Superior temporal gyrus (tissue), 1 donor: ENCODE measurements around the gene PDCD5.
A peak's percentile ranks its signal among the peaks of the same experiment; 100 is the strongest.
"Not testable (repeated sequence)": the region's sequence is repeated elsewhere in the genome, so short reads cannot be mapped to it uniquely, and the experiment has no call there.

ENCODE experiments used
- DNase-seq: peaks from one replicate; pipeline ENCODE4 v3.0.0-alpha.2; 2016; ENCODE audit errors: extremely low spot score

The PDCD5 gene

DNA sequence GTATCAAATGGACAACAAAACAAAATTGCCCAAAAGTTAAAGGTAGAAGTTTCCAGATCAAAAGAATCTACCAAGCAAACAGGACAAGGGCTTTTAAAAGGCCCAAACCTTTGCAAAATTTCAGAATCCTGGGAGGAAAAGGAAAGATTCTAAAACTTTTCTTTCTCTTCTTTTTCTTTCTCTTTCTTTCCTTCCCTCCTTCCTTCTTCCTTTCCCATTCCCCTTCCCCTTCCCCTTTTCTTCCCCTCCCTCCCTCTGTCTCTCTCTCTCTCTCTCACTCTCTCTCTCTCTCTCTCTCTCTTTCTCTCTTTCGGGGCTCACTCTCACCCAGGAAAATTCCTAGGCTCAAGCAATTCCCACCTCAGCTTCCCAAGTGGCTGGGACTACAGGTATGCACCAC is 4.2 kb upstream of the PDCD5 start:
- DNase-seq = no peak

DNA sequence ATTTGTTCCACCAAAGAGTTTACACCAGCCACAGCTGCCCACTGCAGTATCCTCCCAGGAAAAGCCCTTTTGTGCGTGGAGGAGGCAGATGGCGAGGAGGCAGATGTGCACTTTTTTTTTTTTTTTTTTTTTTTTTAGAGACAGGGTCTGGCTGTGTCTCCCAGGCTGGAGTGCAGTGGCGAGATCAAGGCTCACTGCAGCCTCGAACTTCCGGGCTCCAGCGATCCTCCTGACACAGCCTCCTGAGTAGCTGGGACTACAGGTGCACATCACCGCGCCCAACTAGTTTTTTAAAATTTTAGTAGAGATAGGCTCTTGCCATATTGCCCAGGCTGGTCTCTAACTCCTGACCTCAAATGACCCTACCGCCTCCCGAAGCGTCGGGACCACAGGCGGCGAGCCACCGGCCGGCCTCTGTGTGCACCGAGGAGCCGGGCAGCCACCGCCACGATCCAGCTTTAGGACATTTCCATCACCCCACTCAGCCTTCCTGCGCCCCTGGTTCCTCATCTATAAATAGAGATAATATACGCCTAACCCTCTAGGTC is 563 bp upstream of the PDCD5 start:
- DNase-seq = no peak

- no peak for DNase-seq
Observed at GRCh38 chr19:32581705-32582179, 752 bp downstream of the PDCD5 start.

DNA sequence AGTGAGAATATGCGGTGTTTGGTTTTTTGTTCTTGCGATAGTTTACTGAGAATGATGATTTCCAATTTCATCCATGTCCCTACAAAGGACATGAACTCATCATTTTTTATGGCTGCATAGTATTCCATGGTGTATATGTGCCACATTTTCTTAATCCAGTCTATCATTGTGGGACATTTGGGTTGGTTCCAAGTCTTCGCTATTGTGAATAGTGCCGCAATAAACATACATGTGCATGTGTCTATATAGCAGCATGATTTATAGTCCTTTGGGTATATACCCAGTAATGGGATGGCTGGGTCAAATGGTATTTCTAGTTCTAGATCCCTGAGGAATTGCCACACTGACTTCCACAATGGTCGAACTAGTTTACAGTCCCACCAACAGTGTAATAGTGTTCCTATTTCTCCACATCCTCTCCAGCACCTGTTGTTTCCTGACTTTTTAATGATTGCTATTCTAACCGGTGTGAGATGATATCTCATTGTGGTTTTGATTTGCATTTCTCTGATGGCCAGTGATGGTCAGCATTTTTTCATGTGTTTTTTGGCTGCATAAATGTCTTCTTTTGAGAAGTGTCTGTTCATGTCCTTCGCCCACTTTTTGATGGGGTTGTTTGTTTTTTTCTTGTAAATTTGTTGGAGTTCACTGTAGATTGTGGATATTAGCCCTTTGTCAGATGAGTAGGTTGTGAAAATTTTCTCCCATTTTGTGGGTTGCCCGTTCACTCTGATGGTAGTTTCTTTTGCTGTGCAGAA is 6.9 kb downstream of the PDCD5 start:
- not testable (repeated sequence) for DNase-seq

- DNase-seq = no peak
Observed at GRCh38 chr19:32594021-32594420, 13.0 kb downstream of the PDCD5 start.

DNA sequence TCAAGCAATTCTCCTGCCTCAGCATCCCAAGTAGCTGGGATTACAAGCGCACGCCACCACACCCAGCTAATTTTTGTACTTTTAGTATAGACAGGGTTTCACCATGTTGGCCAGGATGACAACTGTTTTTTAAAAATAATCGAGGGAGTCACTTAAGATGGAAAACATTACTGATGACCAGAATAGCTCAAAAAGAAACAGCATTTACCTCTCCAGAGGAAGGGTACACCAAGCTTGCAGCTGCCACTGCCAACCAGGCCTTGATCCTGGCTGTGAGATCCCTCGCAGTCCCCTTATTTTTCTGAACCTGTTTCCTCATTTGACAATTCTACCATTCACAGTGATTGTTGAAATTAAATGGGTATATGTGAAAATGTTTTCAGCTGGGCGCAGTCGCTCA is 14.5 kb downstream of the PDCD5 start:
- no peak for DNase-seq

- DNase-seq = no peak
Observed at GRCh38 chr19:32598022-32598421, 17.0 kb downstream of the PDCD5 start.

DNA sequence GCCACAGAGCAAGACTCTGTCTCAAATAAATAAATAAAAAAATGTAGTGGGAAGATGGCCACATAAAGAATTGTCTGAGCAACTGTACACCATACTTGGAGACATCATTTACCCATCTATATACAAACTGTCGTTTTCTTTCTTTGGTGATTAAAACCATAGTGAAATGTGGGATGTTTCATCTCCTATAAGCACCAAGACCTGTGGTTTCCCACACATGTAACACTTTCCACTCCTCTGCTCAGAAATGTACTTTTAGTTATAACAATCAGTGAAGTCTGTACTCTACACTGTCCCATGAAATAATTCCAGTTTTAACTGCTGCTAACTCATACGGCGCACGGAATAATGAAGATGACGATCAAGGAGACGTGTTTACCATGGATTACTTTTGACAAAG is 18.3 kb downstream of the PDCD5 start:
- DNase-seq = no peak

DNA sequence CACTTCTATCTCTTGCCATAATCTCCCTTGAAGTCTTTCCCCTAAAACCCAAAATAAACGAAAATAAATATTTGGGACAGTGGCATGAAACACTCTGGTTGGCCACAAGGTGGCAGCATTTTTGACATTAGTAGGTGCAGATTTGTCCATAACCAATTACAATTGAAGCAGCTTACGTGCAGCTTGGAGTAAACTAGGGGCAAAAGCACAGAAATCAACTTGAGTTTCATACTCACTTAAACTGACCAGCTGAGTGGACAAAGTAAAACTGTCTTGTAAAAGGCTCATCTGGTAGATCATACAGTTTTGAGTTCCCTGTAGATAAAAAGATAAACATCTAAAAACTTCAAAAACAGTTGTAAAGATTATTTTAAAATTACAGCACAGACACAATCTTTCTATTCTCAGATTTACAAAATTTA is 18.8 kb downstream of the PDCD5 start:
- DNase-seq = peak; percentile 78

DNA sequence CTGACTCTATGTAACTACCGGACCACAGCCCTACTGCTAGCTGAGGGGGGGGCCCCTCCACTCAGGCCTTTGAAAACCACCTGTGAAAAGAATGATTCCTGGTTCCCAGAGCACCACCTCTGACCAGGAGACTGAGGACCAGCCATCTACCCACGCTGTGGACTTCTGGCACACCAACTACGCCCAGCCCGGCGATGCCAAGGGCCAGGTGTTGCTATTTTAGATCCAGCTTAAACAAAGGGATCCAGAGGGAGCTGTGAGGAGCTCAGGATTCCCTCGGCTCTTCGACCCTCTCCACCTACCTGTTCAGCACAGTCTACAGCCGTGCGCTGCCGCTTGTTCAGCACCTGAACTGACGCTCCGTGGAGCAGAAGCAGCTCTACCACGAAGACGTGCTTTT is 23.0 kb downstream of the PDCD5 start:
- no peak for DNase-seq

GRCh38 chr19:32605544-32605943 is 24.6 kb downstream of the PDCD5 start:
- no peak for DNase-seq

- DNase-seq = no peak
Observed at GRCh38 chr19:32606289-32606688, 25.3 kb downstream of the PDCD5 start.

DNA sequence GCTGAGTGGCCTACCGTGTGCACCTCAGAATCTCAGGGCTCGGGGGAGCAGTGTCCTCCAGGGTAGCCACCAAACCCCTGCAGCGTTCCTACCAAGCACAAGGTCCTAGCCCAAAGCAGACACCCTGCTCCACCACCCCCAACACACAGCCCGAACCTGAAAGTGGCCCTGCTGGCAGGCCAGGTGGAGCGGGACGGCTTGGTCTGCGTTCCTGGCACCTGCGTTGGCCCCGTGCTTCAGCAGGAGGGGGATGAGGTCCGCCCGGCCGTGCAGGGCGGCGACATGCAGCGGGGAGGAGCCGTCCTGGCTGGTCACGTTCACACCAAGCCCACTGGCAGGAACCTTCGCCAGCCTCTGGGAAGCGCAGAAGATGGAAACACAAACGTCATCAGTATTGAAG is 26.5 kb downstream of the PDCD5 start:
- no peak for DNase-seq

GRCh38 chr19:32611161-32611560 is 30.2 kb downstream of the PDCD5 start:
- no peak for DNase-seq

- no peak for DNase-seq
Observed at GRCh38 chr19:32613008-32613407, 32.0 kb downstream of the PDCD5 start.

DNA sequence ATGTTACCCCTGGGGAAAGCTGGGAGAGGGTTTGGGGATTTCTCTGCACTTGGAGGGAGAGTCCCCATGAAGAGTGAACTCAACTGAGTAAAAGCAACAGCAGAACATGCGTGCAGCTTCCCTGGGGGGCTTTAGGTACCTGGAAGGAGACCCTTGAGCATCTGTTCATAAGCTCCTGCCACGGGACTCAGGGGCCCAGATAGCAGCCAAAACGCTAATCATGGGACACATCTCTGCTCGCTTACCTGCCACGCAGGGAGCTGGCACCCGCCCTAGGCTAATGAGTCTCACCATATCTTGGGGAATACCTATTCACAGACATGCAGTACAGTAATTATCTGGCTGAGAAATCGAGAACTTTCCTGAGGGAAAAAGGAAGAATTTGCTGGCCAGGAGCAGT is 33.9 kb downstream of the PDCD5 start:
- no peak for DNase-seq

DNA sequence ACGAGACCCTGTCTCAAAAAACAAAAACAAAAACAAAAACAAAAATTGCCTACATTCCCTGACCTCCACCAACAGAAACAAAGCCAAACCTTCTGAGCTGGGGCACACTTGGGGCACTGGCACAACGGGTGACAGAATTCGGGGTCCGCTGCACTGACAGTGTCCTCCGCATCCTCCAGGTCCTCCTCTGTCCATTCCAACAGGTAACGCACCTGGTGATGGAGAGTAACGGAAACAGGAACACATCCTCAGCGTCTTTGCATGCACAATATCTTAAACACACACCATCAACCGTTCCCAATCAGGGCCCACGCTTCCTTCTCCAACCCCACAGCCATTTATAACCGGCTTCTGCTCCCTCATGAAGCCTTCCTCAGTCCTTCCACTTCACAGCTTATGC is 34.6 kb downstream of the PDCD5 start:
- no peak for DNase-seq

DNA sequence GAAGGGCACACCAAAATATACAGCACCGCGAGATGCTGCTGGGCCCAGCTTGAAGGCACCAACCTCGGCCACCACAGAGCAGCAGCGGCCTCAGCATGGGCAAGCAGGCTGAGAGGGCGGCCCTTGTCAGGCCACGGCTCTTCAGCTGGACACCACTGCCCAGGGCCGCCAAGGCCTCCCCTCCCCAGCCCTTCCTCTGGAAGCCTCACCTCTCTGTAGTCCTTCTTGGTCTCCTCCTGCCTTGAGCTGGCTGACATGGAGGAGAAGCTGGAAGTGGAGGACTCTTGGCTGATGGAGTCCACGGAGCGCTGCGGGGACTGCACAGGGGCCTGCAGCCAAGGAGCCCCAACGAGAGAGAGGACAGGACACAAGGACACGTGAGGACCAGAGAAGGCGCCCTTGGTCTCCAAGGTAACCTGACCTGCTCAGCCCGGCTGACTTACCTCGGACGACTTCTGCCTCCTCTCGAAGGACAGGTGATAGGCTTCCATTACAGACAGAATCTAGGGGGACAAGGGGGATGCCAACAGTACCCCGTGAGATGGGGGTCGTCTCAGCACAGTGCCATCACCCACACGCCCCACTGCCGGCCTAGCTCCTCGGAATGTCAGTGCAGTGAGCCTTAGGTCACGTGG is 38.2 kb downstream of the PDCD5 start:
- DNase-seq = no peak

DNA sequence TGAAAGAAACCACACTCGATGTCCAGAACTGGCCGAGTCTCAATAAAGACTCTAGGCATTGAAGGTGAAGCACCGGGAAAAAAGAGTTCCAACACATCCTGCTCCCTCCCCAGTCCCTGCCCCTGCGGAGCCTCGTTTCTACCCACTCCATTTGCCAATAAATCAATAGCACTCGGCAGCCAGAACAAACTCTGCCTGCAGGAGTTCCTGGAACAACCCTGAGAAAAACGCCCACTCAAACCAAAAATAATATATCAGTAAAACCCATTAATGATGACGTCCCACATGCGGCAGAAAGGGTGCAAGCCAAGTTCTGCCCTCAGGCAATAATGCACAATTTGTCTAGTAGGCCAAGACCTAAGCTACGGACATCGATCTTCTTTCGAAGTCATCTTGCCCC is 41.0 kb downstream of the PDCD5 start:
- no peak for DNase-seq

DNA sequence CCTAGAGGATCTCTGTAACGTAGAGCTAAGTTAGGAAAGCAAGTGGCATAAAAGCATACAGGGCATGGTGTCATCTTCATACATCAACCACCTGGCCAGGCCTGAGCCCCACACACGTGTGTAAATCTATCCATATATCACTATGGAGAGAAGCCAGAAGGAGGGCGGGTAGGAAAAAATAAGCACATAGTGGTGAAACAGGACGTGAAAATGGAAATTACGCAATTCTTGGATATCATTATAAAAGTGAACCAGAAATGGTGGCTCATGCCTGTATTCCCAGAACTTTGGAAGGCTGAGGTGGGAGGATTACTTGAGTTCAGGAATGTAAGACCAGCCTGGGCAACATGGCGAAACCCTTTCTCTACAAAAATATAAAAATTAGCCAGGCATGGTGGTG is 43.4 kb downstream of the PDCD5 start:
- DNase-seq = no peak

DNA sequence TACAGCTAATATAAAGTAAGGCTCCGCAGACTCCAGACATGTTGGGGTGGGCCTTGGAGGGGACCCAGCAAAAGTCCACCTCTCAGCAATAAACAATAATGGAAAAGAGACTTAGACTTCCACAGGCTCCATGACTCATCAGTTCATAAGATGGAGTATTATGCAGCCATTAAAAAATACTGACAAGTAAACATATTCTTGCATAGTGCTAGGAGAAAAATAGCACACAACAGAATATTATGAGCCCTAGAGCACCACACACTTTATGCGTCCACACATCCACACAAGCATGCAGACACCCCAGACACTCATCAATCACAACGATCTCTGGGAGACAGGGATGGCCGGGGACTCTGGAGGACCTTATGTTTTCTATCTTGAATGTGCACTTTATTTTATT is 46.0 kb downstream of the PDCD5 start:
- no peak for DNase-seq

DNA sequence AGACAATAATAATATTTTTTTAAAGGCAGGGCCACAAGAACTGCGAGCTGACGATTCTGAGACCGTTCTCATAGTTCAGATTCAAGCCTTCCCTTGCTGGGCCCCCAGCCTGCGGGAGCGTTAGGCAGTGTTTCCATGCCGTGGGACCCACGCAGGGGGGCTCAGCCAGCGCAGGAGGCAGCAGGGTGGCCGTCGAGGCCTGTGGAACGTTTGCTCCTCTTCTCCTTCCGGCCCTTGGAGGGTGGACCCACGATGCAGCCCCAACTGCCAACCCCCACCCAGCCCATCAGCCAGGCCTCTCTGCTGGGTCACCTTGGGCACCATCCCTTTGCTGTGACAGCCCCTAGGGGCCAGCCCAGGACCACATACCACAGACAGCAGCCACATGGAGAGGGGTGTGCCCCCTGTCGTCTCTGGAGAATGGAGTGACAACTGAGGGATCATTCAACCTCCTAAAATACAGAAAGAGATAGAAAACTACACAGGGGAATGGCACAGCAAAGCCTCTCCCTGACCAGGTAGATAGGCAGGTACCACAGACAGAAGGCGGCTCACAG is 46.8 kb downstream of the PDCD5 start:
- no peak for DNase-seq

DNA sequence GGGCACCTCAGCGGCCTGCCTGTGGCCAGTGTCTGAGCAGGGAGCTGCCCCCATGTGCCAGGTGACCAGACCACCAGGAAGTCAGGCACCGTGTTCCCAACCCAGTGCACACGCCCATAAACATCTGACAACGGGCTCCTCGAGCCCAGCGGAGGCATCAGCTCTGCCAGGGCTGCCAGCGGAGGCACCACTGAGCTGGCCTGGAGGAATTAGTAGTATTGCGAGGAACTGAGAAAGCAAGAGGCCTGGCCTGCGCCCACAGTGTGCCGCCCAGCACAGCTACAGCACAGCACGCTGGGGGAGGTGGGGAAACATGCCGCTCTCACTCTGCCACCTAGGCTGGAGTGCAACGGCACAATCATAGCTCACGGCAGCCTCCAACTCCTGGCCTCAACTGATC is 49.3 kb downstream of the PDCD5 start:
- no peak for DNase-seq
